HL-60 (cell line): ENCODE measurements around the gene CRIP3.

Experiments used
- CTCF ChIP-seq: IDR thresholded peaks from one replicate; pipeline ENCODE4 v1.5.1; 2011; ENCODE audit warnings: low read length, control low read depth, inconsistent platforms; ENCODE audit not compliant: insufficient read depth
- POLR2AphosphoS5 ChIP-seq: IDR thresholded peaks from 2 replicates; pipeline ENCODE4 v1.6.1; 2012; ENCODE audit warnings: low read depth
- SPI1 ChIP-seq: IDR thresholded peaks from 2 replicates; pipeline ENCODE4 v1.6.1; 2012; ENCODE audit warnings: low read depth, mild to moderate bottlenecking, borderline replicate concordance

DNA sequence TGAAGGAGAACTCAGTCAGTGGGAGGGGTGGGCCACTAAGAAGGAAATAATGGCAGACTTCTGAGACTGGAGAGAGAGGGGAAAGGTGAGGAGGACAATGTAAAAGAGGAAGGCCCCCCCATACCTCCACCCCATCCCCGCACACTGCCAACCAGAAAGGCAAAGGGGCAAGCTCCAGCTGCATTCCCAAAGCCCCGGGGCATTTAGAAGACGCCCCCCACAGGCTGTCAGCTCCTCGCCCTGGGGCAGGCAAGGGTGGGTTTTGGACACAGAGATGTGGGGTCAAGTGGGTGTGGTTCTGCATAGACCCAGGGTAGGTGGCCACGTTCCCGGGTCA lies 31.4 kb downstream of the CRIP3 start:
- no peak for TF ChIP-seq CTCF
- no peak for TF ChIP-seq POLR2AphosphoS5
- TF ChIP-seq SPI1 = no peak
